NCI-H345 treated with DMSO at 0.1 percent for 48 hours (cell line): Measurements from ENCODE around the gene CHMP3.
"Not testable (repeated sequence)": the region's sequence is repeated elsewhere in the genome, so short reads cannot be mapped to it uniquely, and the experiment has no call there.

Experiments used
- DNase-seq: peaks from one replicate; lab custom pipeline; 2025; ENCODE audit not compliant: unreplicated experiment; lab: John Stamatoyannopoulos, UW

The CHMP3 gene

GRCh38 chr2:86562922-86563649 lies at the start of gene CHMP3:
CHMP3 (minus strand) TSS chr2:86563443; CDS start chr2:86563348, 95 bp downstream.
- DNase-seq, result peak; percentile 87

GRCh38 chr2:86610871-86611270 lies 47.6 kb upstream of the CHMP3 start:
- no peak for DNase-seq

GRCh38 chr2:86608832-86609410 lies 45.7 kb upstream of the CHMP3 start:
- no peak for DNase-seq

- DNase-seq, result no peak
Measured at GRCh38 chr2:86603905-86604304, 40.7 kb upstream of the CHMP3 start.

- DNase-seq, result no peak
Measured at GRCh38 chr2:86598966-86599365, 35.7 kb upstream of the CHMP3 start.

GRCh38 chr2:86596118-86596517 lies 32.9 kb upstream of the CHMP3 start:
- DNase-seq, result no peak

GRCh38 chr2:86593266-86593665 lies 30.0 kb upstream of the CHMP3 start:
- DNase-seq, result no peak

GRCh38 chr2:86592547-86593230 lies 29.4 kb upstream of the CHMP3 start:
- DNase-seq, result no peak

- DNase-seq, result not testable (repeated sequence)
Measured at GRCh38 chr2:86589701-86590100, 26.5 kb upstream of the CHMP3 start.

- no peak for DNase-seq
Measured at GRCh38 chr2:86584151-86584913, 21.1 kb upstream of the CHMP3 start.

GRCh38 chr2:86580560-86580959 lies 17.3 kb upstream of the CHMP3 start:
- DNase-seq, result no peak

GRCh38 chr2:86577817-86578456 lies 14.7 kb upstream of the CHMP3 start:
- no peak for DNase-seq

GRCh38 chr2:86570059-86570458 lies 6.8 kb upstream of the CHMP3 start:
- DNase-seq, result no peak

GRCh38 chr2:86566821-86567190 lies 3.6 kb upstream of the CHMP3 start:
- DNase-seq, result no peak

- no peak for DNase-seq
Measured at GRCh38 chr2:86566158-86566820, 3.0 kb upstream of the CHMP3 start.

- DNase-seq, result no peak
Measured at GRCh38 chr2:86563650-86564061, 413 bp upstream of the CHMP3 start.

- no peak for DNase-seq
Measured at GRCh38 chr2:86562485-86562921, 740 bp downstream of the CHMP3 start.

- no peak for DNase-seq
Measured at GRCh38 chr2:86557836-86558235, 5.4 kb downstream of the CHMP3 start.

GRCh38 chr2:86556508-86556907 lies 6.7 kb downstream of the CHMP3 start:
- peak; percentile 9 for DNase-seq

GRCh38 chr2:86552889-86553288 lies 10.4 kb downstream of the CHMP3 start:
- no peak for DNase-seq
